OCI-M1 (cell line): Measurements from ENCODE around the gene UNC119.
"Not testable (repeated sequence)": the region's sequence is repeated elsewhere in the genome, so short reads cannot be mapped to it uniquely, and the experiment has no call there.

ENCODE experiments used
- DNase-seq: peaks from one replicate; lab custom pipeline; 2025; lab: John Stamatoyannopoulos, UW

Gene UNC119

DNA sequence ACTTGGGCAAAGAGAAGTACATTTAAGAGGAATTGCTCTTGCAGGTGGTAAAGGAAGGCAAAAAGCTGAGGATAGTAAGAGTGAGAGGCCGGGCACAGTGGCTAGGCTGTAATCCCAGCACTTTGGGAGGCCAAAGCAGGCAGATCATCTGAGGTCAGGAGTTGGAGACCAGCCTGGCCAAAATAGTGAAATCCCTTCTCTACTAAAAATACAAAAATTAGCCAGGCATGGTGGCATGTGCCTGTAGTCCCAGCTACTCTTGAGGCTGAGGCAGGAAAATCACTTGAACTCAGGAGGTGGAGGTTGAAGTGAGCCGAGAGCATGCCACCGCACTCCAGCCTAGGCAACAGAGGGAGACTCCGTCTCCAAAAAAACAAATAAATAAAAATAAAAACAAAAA is 30.1 kb downstream of the UNC119 start:
- not testable (repeated sequence) for DNase-seq

DNA sequence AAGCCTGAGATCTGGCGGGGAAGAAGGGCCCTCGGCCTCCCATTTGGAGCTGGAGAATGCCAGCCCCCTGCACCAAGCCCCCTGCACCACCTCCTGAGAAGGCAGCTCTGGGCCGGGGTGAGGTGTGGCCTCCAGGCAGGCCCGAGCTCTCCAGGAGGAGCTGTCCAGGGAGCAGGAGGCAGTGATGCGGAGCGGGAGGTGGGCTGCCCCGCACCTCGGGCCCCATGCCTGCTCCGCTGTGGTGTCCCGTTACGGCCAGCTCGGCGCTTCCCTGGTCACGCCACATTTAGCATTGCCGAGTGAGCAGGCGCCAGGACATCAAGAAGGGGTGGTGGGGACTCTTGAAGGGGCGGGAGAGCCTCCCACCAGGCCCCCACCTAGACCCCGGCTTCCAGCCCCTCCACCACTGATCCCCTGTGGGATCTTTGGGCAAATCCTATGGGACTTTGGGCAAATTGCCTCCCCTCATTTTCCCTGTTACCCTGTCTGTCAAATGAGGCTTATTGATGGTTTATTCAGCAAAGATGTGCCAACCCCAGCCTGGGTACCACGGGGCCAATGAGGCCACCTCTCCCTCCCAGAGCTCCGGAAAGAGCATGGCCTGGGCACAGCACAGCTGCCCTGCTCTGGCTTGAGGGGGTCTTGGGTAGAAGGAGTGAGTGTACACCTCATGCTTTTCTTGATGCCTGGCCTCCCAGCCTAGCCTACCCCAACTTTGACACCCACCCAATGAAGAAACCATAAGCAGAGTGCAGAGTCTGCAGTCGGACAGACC is 30.9 kb downstream of the UNC119 start:
- no peak for DNase-seq

DNA sequence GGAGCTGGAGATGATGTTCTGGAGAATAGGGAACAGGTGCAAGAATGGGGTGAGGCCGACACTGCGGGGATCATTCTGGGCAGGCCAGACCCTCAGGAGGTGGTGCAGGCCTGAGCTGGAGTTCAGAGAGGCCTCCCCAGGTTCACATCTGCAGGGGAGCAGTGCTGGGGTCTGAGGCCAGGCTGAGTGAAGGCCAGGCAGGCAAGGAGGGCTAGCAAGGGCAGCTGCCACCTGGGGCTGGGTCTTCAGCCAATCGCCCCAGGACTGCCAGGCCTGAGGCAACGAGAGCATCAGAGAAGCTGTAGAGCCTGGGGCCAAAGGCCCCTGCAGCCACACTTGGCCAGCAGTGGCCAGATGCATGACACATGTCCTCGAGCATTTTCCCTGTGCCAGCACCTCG is 31.7 kb downstream of the UNC119 start:
- DNase-seq = no peak

DNA sequence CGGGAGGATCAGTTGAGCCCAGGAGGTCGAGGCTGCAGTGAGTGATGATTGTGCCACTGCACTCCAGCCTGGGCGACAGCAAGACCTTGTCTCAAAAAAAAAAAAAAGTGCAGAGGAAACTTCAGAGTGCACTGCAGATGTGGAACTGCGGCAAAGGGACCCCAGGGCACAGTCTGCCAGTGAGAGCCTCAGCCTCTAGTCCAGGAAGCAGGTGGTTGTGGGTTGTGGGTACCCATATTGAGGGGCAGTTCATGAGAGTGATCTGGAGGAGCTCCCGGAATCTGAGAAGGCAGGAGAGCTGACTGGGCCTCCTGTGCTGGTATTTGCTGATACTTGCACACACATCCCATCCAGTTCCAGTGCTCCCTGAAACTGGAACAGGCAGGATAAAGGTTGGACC is 33.2 kb downstream of the UNC119 start:
- DNase-seq = no peak

DNA sequence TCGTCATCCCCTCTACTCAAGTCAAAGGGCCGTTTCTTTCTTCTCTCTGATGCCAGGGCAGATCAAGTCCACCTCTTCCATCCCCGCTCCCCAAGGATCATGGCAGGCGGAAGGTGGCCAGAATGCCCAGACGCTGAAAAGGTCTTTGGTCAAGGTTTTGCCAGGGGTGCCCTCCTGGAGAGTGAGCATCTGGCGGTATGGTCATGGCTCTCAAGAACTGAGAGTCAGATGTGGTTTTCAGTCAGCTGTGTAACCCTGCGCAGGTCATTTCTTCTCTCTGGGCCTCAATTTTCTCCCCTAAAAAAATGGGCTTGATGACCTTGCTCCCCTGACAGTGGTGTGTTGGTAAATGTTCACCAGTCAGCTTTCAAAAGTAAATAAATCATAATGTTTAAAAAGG is 33.8 kb downstream of the UNC119 start:
- no peak for DNase-seq

DNA sequence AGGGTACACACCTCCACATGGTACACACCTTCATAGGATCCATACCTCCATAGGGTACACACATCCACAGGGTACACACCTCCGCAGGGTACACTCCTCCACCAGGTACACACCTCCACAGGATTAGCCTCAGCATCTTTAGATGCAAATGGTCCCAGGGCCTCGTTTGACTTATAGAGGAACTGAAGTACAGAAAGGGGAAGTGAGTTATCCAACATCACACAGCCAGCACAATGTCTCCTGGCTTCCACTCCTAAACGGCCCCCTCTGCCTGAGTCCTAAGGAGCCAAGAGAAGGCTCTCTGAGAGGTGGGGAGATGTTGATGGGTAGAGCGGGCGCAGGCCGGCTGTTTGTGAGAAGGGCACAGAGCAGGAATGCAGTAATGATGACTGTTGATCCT is 34.3 kb downstream of the UNC119 start:
- peak; percentile 50 for DNase-seq

DNA sequence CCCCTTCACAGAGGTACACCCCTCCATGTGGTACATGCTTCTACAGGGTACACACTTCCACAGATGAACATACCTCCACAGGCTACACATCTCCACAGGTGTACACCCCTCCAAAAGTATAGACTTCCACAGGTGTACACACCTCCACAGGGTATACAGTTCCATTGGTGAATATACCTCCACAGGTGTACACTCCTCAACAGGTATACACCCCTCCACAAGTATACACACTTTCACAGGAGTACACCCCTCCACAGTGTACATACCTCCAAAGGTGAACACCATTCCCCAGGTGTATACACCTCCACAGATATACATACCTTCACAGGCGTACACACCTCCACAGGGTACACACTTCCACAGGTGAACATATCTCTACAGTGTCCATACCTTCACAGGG is 36.9 kb downstream of the UNC119 start:
- DNase-seq = no peak

DNA sequence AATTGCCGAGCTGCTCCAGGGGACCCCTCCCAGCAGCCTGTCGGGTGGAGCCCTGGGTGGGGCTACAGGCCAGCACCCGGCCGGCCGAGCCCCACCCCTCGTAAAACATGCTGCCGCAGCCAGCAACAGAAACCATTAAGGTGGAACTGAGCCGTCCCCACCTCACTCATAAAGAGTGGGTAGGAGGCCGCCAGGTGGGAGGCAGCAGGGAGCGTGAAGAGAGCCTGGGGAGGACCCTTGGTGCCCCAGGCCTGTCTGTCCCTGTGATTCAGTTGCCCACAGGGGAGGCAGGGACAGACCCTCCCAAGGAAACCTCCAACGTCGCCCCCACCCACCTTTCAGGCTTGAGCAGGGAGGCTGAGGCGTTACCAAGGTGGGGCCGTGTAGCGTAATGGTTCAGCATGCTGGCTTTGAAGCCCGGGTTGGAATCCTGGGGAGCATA is 37.8 kb downstream of the UNC119 start:
- no peak for DNase-seq

DNA sequence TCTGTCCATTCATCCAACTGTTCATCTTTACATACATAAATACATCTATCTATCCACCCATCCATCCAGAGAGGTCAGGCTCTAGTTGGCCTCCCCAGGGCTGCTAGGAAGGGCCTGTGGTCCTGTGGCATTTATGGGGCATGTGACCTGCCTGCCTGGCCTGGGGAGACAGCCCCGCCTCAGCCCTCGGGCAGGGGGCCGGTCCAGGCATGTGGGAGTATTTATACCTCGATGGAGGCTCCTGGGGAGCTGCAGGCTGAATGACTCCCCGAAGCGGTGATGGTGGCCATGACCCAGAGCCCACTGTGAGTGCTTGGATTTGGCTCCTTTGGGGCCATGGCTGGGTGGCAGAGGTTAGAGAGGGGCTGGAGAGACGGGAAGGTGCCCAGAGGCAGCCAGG is 38.9 kb downstream of the UNC119 start:
- DNase-seq = no peak

DNA sequence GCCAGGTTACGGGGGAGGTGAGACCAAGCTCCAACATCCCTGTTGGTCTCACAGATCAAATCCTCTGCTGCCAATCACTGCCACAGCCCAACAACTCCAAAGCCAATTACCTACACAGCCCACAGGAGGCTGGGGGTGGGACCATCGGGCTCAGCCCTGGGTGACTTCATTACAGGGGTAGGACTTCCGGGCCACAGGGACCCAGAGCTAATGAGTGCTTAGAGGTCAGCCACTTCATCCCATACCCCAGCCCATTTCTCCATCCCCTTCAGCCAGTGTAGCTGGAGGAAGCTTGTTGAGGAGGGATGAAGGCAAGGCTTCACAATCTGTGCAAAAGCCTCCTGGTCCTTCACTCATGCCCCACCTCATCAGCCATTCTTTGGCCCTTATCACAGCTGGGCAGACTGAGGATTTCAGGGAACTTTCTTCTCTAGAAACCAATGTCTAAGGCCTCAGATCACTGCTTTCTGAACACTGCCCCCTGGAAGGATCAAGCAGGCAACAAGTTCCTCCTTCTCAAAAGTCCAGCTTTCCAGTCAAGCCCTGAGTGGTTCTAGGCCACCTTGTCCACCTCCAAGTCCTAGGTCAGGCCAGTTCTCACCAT is 40.5 kb downstream of the UNC119 start:
- peak; percentile 75 for DNase-seq

DNA sequence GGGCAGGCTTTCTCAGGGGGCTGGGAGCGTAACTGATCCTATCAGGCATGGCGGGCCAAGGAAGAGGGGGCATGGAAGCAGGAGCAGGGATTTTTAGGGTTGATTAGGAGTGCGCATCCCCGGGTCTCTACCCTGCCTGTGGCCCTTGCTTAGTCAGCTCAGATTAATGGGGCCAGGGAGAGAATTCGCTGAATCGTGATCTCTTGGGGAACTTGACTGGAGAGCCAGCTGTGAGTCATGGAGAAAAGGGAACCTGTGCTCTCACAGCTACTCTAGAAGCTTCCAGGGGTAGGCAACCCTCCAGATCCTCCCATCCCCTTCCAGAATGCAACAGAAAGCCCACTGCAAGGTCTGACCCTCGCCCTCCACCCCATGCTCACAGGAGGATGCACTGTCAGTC is 42.6 kb downstream of the UNC119 start:
- peak; percentile 51 for DNase-seq

DNA sequence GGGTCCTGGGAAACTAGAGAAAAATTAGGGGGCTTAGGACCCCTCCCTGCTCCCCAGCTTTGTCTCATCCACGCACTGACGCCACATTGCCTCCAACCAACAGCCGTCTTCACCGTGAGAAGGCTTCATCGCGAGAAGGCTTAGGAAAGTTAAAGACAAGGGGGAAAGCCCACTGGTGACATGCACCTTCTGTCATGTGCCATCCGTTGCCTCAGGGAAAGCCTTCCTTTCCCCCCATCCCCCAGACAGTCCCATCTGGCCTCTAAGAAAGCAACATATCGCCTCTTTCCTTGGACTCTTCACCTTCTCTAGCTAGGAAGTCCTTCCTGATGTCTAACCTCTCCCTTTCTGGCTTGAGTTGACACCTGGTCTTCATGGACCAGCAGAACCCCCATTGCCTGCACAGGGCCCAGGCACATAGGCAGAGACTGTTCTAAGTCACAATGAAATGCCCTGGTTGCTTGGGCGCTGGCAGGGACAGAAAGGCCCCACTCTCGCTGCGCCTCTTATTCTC is 44.2 kb downstream of the UNC119 start:
- no peak for DNase-seq

DNA sequence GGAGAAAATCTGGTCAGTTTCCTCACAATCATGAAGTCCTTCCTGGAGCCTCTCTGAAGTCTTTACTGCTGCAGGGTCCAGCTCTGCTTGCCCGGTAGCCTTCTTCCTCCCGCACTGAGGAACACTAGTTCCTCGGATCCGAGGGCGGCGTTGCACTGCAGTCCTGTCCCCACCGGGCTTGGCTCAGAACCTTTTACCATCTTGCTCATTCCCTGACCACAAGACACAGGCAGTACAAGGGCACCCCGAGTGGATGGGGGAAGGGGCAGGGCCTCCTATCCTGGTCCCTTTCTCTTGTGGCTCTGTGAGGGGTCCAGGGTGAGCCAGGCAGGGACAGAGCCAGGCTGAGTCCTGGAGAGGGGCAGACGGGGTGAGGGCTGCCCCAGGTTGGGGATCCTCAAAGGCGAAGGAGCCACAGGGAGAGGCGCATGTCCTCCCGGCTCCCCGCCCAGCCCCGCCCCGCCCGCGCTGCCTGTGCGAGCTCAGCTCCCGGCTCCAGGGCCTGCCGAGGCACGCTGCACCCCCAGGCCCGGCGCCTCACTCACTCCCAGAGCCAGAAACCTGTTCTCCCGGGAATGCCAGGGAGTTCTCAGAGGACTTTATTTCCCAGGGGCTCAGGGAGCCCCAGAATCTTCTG is 44.7 kb downstream of the UNC119 start:
- DNase-seq = no peak

DNA sequence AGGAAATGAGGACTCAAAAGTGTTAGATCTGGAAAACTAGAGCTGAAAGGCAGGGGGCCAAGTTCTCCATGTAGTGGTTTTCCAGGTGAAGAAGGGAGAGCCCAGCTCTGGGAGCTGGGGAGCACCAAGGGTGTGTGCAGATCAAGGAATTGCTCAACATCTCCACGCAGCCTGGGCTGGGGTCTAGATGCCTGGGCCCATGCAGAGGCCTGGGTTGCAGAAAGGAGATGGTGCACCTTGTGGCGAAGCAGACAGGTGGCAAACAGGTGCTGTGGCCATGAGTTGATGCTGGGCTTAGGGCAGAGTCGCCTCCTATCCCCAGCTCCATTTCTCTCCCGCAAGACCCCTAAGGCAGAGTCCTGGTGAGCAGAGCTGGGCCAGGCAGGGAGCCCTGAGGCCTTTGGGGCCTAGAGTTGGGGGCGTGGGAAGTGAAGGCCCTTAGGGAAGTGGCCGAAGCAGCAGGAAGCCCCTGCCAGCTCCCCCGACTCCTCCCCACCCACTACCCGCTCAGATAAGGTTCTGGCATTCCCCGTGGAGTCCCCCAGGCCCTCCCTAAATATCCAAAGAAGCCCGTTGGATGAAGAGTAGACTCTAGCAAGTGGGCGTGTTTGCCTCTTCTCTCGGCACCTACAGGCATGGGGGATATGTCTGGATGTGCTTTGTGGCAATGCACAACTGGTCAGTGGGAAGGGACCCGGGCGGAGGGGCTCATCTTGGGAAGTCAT is 45.5 kb downstream of the UNC119 start:
- DNase-seq = no peak

DNA sequence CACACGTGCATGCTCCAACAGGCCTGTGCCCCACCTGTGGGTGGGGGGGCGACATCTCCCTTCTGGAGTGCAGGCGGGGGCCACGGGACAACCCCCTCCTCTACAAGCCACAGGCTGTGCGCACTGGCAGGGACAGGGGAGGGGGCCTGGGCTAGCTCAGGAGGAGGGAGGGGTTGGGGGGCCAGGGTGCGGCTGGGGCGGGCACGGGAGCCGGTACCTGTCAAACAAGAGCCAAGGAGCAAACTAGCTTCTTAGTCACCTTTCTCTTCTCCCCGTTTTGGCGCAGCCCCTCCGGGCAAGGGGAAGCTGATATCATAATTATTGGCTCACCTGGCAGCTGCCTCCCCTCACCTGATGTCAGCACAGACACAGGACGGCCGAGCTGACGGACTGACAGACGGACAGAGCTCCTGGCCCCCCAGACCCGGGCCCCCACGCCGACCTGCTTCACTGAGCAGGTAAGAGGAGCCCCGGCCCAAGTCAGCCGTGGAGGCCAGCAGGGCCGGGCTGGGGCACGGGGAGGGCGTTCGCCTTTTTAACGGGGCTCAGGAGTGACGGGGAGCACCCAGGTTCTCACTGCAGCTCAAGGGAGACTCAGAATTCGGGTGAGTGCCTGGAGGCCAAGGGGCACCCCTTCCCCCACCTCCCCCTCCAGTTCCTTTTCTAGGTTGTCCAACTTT is 46.3 kb downstream of the UNC119 start, which contains the start of gene FOXN1:
FOXN1 (plus strand) TSS at position 363 of the 680 bp plus-strand sequence. CDS start 17,622 bp downstream, outside the sequence.
- DNase-seq = no peak

DNA sequence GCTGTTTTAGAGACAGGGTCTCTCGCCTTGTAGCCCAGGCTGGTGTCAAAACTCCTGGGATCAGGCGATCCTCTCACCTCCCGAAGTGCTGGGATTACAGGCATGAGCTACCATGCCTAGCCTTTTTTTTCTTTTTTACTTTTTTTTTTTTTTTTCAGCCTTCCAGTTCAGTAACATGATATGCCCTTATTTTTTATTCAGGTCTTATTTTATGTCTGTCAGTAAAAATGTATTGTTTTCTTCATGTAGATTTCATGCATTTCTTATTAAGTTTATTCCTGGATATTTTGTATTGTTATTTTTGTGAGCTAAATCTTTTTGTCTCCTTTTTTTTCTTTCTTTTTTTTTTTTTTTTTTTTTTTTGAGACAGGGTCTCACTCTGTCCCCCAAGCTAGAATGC is 49.0 kb downstream of the UNC119 start:
- DNase-seq = no peak

DNA sequence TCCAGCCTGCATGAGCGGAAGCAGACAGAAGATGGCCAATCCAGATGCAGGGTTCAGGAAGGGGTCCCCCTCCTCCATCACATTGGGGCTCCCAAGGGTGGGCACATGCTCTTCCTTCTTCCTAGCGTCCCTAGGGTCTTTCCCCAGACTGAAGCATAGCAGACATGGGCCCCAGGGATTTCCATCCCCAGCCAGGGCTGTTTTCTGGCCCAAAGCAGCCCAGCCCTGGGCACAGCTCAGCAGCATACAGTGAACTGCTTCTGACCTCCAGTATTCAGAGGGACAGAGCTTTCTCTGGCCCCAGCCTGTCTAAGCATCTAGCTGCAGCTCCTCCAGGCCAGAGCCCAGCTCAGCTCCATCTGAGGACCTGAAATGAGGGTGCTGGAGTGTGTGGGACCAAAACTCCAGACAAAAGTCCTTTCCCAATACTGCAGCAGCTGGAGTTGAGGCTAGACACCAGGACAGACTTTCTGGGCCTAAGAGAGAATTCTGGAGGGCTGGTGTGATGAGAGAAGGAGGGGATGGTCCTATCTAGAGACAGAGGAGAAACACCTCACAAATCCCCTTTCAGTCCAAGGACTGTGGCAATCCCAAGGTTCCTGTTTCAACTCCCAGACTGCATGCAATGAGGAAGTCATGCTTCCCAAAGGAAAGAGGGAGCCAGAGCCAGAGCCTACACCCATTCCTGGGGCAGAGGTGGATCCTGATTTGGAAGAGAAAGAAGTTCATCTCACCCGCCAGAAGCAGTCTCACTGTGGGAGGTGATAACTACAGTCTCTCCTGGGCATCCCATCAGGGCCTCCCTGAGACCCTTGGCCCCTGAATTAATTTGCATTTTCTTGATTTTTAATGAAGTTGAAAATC is 50.8 kb downstream of the UNC119 start:
- no peak for DNase-seq

DNA sequence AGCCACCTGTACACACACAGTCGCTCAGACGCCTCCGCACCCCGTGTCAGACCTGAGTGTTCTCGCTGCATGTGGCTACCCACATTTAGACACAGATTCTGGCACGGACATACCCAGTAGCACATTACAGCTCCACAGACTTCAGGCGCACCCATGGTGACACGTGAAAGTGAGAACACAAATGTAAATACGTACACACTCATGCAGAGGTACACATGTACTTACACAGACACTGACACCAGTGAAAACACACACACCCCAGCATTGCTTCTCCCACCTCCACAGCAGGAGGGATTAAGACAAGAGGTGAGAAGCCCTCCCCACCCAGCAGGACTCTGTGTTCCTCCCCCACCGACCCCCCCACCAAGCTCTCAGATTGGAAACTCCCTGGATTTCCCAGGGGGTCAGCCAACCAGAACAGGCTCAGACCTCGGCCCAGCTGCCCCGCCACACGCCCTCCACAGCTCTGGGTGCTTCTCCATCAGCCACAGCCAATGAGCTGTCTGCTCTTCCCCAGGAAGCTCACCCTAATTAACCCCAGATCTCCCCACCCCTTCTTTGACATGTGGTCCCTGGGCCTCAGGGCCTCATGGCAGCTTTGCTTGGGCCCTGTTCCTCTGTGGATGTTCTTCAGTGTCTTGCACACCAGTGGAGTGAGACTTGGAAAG is 51.6 kb downstream of the UNC119 start:
- DNase-seq = no peak

DNA sequence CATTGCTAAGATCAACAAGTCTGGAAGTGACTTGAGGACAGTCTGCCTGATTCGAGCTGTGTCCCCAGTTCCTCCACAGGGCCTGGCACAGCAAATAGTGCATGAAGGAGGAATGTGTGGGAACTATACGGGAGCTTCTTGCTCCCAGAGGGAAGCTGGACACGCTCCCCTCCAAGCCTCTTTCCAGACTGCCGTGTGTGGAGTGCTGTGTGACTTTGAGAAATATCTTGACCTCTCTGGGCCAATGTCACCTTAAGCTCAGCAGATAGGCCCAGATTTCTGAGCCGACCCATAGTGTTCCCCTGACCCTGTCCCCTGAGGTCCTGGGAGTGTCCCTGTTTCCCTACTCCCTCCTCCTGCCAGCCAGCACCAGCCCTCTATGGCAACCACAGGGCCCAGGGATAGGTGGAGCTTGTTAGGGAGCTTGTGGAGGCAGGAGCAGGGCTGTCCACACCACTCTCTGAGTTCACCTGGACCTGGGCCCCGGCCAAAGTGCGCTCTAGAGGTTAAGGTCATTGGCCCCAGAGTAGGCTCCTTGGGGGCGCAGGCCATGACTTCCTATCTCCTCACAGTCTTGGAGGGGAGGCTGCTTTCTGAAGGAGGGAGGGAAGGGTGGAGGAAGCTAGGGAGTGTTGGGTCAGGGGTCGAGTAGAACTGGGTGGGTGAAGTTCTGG is 52.6 kb downstream of the UNC119 start:
- no peak for DNase-seq

DNA sequence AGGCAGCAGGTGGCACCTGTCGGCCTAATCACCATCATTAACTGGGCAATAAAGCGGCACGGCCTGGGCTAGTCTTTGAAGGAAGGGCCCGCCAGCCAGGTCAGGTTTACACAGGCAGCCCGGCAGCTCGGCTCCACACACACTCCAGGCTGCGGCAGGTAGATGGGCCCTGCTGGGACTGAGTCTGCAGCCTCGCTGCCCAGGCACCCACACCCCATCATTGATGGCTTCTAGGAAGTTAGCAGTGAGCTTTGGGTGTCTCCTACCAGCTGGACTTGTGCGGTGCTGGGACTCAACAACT is 53.1 kb downstream of the UNC119 start:
- DNase-seq = no peak
